ENCODE measurements around the gene NEB.
"Not testable (repeated sequence)": the region's sequence is repeated elsewhere in the genome, so short reads cannot be mapped to it uniquely, and the experiment has no call there.

The NEB gene

GRCh38 chr2:151614159-151614558, 120.1 kb downstream of the NEB start:
- DNase-seq (ENCODE audit: low spot score) = no peak

DNA sequence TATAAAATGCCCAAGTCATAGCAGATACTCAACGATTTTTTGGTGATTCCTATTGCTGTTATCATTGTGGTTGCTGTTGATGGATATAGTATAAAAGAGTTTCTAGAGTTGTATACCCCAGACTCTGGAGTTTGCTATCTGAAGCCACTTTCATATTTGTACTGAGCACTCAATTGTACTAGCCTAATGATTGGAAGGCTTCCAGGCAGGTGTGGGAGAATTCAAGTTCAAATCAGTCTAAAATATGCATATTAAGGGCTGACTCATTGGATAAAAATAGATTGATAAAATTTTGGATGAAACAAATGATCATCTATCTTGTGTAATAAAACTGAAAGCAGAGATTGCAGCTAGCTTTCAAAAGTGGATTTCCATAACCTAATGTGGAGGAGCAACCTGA, 122.9 kb downstream of the NEB start:
- no peak for DNase-seq (ENCODE audit: low spot score)

- DNase-seq (ENCODE audit: low spot score) = no peak
These were observed 124.0 kb downstream of the NEB start for GRCh38 chr2:151610310-151610709.

- DNase-seq (ENCODE audit: low spot score) = no peak
These were observed 124.6 kb downstream of the NEB start for GRCh38 chr2:151609705-151610104.

DNA sequence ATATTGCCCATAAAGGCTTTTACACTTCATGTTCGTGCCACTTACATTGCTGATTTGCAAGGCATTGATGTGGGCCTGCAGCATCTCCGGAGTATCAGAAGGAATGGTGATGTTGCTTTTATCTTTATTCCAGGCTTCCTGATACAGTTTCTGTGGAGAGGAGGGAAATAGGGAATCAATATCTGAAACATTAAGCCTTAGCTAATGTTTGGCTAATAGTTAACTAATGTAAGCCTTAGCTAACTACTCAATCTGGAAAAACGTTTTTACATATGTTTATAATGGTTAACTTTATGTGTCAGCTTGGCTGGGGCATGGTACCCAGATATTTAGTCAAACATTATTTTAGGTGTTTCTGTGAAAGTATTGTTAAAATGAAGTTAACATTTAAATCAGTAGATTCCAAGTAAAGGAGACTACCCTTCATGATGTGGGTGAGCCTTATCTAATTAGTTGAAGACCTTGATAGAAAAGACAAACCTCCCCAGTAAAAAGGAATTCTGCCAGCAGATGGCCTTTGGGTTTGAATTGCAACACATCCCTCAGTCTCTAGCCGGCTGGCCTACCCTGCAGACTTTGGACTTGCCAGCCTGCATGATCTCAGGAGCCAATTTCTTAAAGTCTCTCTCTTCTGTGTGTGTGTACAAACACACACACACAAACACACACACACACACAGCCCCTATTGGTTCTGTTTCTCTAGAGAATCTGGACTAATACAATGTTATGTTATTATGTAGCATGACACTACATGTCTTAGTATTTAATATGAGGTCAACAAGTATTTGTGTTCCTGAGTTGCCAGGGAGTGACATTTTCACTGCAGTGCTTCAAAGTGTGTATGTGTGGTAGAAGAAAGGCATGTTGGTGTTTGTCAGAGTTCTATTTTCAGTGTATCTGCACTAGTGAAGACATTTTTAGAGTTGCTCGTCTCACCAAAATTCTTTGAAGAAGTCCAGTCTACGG, 126.5 kb downstream of the NEB start:
- not testable (repeated sequence) for DNase-seq (ENCODE audit: low spot score)

DNA sequence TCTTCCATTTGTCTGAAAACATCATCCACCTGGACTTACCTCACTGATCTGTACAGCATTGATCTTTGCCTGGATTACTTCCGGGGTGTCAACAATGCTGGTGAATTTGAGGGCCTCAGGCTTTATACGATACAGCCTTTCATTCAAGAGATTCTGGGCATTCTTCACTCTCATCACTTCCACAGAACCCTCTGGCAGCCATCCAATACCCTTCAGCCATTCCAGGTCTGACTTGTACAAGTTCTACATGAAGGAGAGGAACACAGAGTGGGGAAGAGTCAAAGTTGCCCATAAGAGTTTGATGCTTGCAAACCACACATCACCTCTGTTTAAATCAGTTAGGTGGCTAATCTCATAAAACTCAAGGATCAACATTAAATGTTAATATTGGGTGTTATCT, 130.7 kb downstream of the NEB start:
- DNase-seq (ENCODE audit: low spot score) = not testable (repeated sequence)

GRCh38 chr2:151602402-151602801, 131.9 kb downstream of the NEB start:
- not testable (repeated sequence) for DNase-seq (ENCODE audit: low spot score)

- not testable (repeated sequence) for DNase-seq (ENCODE audit: low spot score)
These were observed 132.5 kb downstream of the NEB start for GRCh38 chr2:151601803-151602202.

DNA sequence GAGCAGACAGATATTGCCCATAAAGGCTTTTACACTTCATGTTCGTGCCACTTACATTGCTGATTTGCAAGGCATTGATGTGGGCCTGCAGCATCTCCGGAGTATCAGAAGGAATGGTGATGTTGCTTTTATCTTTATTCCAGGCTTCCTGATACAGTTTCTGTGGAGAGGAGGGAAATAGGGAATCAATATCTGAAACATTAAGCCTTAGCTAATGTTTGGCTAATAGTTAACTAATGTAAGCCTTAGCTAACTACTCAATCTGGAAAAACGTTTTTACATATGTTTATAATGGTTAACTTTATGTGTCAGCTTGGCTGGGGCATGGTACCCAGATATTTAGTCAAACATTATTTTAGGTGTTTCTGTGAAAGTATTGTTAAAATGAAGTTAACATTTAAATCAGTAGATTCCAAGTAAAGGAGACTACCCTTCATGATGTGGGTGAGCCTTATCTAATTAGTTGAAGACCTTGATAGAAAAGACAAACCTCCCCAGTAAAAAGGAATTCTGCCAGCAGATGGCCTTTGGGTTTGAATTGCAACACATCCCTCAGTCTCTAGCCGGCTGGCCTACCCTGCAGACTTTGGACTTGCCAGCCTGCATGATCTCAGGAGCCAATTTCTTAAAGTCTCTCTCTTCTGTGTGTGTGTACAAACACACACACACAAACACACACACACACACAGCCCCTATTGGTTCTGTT, 137.2 kb downstream of the NEB start:
- not testable (repeated sequence) for DNase-seq (ENCODE audit: low spot score)

DNA sequence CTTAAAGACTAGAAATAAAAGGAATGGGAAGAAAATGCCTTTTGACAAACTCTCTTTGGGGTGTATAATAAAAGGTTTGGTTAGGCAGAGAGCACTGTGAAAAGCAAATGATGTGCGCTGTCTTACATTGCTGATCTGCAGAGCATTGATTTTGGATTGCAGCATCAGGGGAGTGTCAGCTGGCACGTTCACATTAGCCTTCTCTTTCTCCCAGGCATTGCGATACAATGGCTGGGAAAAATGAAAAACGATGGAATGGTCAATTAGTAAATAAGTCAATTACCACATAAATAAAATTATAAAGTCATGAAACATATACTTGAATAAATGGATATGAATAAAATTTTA, 142.4 kb downstream of the NEB start:
- DNase-seq (ENCODE audit: low spot score) = not testable (repeated sequence)

DNA sequence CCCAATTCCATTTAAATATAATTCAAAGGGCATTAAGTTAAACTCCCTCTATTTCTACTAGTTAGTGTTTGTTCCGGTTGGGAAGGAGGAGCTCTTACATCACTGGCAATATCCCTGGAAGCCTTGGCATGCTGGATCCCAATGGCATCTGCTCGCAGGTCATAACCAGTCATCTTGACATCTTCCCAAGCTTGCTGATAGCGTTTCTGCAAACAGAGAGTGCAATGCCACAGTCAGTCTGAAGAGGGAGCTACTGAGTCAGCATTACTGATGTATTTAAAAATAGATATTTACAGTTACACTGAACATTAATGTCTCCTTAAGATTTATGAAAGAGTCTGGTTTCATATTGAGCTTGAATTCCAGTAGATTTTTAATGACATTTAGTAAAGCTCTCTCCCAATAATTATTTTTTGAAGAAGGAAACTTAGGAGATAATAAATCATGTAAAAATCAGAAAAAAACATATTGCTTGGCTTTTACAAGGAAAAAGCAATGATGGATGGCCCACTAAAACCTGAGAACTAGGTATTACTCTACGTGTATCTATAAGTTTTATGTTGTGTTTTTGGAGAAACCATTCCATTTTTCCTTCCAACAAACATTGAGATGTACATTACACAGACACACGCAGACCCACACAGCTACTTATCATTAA, 142.9 kb downstream of the NEB start:
- DNase-seq (ENCODE audit: low spot score) = not testable (repeated sequence)

- DNase-seq (ENCODE audit: low spot score) = not testable (repeated sequence)
These were observed 153.0 kb downstream of the NEB start for GRCh38 chr2:151581300-151581699.

DNA sequence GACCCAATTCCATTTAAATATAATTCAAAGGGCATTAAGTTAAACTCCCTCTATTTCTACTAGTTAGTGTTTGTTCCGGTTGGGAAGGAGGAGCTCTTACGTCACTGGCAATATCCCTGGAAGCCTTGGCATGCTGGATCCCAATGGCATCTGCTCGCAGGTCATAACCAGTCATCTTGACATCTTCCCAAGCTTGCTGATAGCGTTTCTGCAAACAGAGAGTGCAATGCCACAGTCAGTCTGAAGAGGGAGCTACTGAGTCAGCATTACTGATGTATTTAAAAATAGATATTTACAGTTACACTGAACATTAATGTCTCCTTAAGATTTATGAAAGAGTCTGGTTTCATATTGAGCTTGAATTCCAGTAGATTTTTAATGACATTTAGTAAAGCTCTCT, 153.6 kb downstream of the NEB start:
- DNase-seq (ENCODE audit: low spot score) = not testable (repeated sequence)

DNA sequence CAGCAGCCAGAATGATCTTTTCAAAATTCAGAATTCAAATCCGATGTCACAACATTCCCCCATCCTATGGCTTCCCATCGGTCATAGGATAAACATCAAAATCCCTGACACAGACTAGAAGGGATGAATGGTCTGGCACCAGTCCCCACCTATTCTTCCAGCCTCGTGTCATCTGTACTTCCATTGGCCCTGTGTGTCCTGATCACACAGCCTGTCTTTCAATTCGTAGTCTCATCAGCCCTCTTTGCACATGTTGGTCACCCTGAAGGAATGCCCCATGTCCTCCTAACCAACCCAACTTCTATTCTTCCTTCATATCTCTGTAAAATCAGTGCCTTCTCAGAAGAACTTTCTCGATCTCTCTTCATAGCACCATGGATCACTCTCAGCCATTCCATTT, 157.2 kb downstream of the NEB start:
- DNase-seq (ENCODE audit: low spot score) = no peak

DNA sequence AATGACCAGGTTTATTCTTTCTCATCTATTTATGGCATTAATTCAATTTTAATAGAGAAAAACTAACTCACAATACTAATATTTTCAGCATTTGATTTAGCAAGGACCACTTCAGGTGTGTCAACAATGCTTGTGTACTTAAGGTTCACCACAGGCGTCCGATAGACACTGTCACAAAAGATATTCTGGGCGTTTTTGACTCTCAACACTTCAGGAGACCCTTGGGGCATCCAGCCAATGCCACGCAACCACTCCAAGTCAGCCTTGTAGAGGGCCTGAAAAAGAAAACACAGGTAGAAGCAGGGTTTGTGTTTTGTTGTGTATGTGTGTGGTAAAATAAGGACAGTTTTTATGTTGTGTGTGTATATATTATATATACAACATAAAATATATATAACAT, 158.2 kb downstream of the NEB start:
- no peak for DNase-seq (ENCODE audit: low spot score)

DNA sequence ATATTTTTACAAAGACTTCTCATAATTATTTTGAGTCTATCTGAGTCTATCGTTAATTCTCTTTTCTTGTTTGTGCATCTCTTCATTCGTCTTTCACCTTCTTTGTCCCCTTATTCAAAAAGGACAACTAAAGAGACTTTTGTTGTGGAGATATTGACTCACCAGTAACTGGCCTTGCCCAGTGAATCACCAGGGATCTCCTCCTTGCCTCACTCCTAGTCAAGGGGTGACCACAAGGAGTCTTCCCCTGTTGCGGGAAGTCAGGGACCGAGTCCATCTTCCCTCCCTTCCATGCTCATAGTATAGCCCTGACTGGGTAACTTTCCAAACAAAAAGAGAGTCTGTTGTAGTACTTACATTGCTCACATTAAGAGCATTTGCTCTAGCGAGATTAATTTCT, 158.9 kb downstream of the NEB start:
- DNase-seq (ENCODE audit: low spot score) = no peak

DNA sequence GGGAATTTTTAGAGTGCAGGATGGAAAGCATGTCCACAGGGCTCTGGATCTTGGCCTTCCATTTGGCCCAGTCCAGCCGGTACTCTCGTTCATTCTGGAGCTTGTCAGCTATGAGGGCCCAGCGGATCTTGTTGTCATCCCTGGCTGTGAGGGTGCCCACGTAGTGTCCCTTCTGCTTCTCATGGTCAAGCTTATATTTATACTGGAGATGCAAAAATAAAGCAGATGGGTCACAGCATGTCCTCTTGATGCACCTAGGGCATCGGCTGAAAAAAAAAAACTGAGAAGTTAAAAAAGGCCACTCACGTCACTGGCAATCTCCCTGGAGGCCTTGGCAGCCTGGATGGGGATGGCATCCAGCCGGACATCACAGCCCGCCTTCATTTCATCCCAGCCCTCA, 164.1 kb downstream of the NEB start:
- no peak for DNase-seq (ENCODE audit: low spot score)

GRCh38 chr2:151569167-151569566, 165.1 kb downstream of the NEB start:
- no peak for DNase-seq (ENCODE audit: low spot score)

DNA sequence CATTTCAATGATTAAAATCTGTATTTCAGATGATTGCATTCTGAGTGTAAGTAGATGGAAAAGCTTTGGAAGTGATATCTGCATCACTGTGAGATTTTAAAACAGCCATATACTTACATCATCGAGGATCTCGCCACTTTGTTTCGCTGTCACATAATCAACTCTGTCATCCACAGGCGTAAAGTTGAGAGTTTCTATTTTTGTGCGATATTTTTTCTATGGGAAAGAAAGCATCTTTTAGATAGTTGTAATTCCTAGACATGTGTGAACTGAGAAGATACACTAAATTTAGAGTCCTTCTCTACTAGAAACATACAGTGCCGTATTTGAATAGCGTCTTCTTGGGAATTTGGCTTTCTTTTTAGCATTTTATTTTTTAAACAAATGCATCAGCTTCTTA, 165.8 kb downstream of the NEB start:
- DNase-seq (ENCODE audit: low spot score) = no peak

- DNase-seq (ENCODE audit: low spot score) = no peak
These were observed 167.3 kb downstream of the NEB start for GRCh38 chr2:151567006-151567405.

DNA sequence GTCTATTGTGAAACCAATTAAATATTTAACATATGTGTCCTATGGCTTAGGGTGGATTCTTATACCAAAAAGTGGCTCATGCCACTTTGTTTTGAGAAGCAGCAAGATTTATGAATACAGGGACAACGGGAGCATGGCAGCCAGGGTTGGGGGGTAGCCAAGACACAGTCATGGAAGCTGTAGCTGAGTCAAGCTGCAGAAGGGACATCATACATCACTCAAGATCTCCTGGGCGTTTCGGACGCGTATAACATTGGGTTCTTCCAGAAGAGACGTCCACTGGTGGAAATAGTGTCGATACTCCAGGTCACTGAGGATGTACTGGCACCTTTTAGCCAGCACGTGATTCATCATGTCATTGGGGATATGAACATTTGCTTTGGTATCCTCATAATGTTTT, 171.9 kb downstream of the NEB start:
- DNase-seq (ENCODE audit: low spot score) = no peak

- DNase-seq (ENCODE audit: low spot score) = no peak
These were observed 174.0 kb downstream of the NEB start for GRCh38 chr2:151560289-151560688.

DNA sequence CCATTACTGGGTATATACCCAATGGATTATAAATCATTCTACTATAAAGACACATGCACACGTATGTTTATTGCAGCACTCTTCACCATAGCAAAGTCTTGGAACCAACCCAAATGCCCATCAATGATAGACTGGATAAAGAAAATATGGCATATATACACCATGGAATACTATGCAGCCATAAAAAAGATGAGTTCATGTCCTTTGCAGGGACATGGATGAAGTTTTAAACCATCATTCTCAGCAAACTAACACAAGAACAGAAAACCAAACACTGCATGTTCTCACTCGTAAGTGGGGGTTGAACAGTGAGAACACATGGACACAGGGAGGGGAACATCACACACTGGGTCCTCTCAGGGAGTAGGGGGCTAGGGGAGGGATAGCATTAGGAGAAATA, 174.8 kb downstream of the NEB start:
- not testable (repeated sequence) for DNase-seq (ENCODE audit: low spot score)

Measured in CD4-positive, alpha-beta T cell treated with Interleukin-6 at 100 ng/mL for 8 hours (primary cell).